NCI-H2196 treated with DMSO at 0.1 percent for 48 hours (cell line): Measurements from ENCODE around the gene FSTL1.

Experiments
- DNase-seq: peaks from one replicate; lab custom pipeline; 2025; ENCODE audit not compliant: unreplicated experiment; lab: John Stamatoyannopoulos, UW

FSTL1 gene, protein sequence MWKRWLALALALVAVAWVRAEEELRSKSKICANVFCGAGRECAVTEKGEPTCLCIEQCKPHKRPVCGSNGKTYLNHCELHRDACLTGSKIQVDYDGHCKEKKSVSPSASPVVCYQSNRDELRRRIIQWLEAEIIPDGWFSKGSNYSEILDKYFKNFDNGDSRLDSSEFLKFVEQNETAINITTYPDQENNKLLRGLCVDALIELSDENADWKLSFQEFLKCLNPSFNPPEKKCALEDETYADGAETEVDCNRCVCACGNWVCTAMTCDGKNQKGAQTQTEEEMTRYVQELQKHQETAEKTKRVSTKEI

GRCh38 chr3:120450600-120451271 is at the start of gene FSTL1:
FSTL1 (minus strand) TSS chr3:120450992; CDS start chr3:120450746, 246 bp downstream.
- DNase-seq, result no peak

GRCh38 chr3:120498556-120499346 is 48.0 kb upstream of the FSTL1 start:
- no peak for DNase-seq

DNA sequence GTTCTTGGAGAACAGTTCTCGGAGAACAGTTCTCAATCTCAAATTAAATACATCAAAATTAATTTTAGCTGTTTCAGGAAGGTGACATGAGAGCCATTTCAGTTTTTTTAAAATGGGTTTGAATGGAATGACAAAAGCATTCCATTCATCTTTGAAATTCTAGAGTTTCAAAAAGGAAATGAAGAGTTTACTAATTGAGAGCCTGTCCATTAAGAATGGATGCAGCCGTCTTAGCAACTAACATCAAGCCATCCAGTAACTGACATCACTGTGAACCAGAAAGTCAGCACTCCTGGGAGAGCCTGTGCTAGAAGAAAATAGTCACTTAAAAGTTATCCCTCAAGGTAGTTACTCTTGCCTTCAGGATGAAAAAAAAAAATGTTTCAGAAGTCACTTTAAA is 47.0 kb upstream of the FSTL1 start:
- DNase-seq, result no peak

GRCh38 chr3:120497336-120497735 is 46.5 kb upstream of the FSTL1 start:
- DNase-seq, result no peak

- no peak for DNase-seq
Observed at GRCh38 chr3:120496278-120497002, 45.6 kb upstream of the FSTL1 start.

DNA sequence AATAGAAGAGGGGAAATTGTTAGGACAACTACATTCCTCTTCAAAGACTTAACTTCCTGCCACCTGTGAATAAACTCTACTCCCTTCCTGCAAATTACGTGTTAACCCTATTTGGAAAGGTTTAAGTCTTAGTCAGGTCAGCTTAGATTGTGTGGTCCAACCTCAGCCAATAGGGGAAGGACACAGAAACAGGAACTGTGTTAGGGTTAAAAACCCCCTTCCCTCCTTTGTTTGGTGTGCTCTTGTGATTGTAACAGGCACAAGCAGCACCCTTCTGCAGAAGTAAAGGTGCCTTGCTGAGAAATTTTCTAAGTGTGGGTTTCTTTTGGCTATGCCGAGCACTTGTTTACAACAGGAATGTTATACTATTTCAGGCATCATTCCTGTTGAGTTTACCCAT is 45.0 kb upstream of the FSTL1 start:
- no peak for DNase-seq

- DNase-seq, result no peak
Observed at GRCh38 chr3:120492103-120492502, 41.3 kb upstream of the FSTL1 start.

DNA sequence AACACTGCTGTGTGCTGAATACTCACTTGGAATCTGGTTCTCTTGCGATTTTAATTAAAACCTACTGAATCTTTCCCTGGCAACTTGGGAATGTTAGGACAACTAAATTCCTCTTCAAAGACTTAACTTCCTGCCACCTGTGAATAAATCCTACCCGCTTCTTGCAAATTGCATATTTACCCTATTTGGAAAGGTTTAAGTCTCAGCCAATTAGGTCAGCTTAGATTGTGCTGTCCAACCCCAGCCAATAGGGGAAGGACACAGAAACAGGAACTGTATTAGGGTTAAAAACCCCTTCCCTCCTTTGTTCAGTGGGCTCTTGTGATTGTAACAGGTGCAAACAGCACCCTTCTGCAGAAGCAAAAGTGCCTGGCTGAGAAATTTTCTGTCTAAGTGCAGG is 38.6 kb upstream of the FSTL1 start:
- DNase-seq, result no peak

DNA sequence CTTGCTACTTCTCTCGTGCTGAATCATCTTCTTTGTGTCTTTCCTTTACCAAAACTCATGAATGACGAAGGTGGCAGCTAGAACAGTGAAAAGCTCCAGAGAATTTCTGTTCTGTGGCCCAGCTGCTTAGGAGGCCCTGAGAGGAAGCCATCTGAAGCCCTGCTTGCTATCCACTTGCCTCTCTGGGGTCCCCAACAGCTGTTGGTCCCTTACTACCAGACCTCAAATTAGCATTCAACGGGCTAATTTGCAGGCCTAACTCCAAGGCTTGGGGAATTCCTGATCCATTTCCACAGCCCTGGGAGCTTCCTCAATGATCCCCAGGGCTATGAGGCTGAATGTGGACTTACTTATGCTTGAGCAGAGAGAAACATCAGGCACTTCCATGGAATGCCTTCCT is 37.5 kb upstream of the FSTL1 start:
- no peak for DNase-seq

GRCh38 chr3:120487191-120487650 is 36.4 kb upstream of the FSTL1 start:
- DNase-seq, result no peak

GRCh38 chr3:120481081-120481480 is 30.3 kb upstream of the FSTL1 start:
- no peak for DNase-seq

GRCh38 chr3:120477781-120478180 is 27.0 kb upstream of the FSTL1 start:
- DNase-seq, result no peak

DNA sequence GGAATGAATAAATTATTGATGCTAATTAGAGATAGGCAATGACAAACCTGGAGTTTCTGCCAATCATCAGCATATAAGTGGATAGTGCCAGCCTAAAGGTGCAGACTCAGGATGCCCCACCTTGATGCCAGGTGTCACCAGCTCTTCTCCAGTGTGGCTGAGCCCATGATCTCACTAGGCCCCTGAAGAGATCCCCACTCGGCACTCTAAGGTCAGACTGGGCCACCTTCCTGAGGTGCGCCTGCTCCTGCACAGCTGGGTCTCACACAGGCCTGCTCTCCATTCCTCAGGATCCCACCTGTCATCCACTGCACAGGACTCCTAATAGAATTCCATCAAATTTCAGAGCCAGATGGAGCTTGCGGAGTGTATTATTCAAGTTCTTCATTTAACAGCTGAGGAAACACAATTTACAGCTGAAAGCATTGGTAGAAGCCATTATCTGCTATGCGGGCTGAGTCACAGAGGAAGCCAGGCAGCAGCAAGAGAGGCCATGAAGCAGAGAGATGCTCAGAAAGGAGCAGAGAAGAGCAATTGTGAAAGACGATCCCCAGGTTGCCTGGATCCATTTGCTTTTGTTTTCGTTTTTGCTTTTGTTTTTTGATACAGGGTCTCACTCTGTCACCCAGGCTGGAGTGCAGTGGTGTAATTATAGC is 25.1 kb upstream of the FSTL1 start:
- DNase-seq, result no peak

- no peak for DNase-seq
Observed at GRCh38 chr3:120473896-120474675, 23.3 kb upstream of the FSTL1 start.

GRCh38 chr3:120473389-120473788 is 22.6 kb upstream of the FSTL1 start:
- no peak for DNase-seq

DNA sequence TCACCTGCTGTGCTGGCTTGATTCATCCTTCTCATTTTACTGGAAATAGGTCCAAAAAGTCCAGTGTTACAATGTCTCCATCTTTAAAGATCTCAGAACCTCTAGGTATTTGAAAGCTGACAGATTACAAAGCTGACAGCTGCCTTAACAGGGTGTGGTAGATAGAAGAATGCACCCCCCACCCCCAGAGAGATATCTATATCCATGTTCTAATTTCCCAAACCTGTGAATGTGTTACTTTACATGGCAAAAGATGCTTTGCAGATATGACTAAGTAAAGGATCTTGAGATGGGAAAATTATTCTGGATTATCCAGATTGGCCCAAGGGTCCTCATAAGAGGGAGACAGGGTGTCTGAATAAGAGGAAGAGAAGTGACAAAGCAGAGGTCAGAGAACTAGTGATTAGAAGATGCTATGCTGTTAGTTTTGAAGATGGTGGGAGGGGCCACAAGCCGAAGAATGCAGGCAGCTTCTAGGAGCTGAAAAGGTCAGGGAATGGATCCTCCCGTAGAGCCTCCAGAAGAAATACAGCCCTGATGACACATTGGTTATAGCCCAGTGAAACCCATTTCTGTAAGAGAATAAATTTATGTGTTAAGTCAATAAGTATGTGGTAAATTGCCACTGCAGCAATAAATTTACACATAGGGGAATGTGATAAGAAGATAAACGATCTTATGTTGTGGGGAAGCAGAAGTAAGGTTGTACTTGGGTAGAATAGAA is 21.5 kb upstream of the FSTL1 start:
- DNase-seq, result no peak

GRCh38 chr3:120471643-120472042 is 20.9 kb upstream of the FSTL1 start:
- no peak for DNase-seq

- DNase-seq, result no peak
Observed at GRCh38 chr3:120470870-120471269, 20.1 kb upstream of the FSTL1 start.

DNA sequence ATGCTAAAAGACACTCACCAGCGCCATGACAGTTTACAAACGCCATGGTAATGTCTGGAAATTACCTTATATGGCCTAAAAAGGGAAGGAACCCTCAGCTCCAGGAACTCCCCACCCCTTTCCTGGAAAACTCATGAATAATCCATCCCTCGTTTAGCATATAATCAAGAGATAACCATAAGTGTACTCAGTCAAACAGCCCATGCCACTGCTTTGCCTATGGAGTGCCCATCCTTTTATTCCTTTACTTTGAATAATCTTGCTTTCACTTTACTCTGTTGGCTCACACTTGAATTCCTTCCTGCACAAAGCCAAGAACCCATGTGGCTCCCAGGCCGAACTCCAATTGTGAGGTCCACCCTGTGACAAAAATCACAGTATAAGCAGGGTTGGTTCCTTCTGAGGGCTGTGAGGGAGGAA is 19.1 kb upstream of the FSTL1 start:
- DNase-seq, result no peak
